ENCODE measurements around the gene CREB5.

DNA sequence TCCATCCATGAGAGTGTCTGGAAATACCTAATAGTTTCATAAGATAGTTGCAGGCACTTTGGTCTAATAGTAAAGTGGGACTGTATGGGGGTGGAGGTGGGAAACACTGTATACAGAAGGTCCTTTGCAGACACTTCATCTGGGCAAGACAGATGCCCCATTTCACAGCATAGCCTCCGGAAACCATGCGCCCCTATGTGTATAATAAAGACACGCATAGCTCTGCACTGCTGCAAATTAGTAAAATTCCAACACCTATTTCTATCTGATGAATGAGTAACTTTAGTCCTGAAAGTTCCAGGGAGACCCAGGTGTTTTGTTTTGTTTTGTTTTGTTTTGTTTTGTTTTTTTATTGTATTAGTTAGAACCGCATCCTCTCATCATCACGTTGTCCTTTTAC, 187.1 kb downstream of the CREB5 start:
- TF ChIP-seq TAF1 (IDR thresholded peaks at IDR 0.05; ENCODE audit: borderline replicate concordance, low read depth, low read length) (no peak), POLR2A (IDR thresholded peaks at IDR 0.05; ENCODE audit: low read depth, low read length) (no peak), POLR2AphosphoS5 (IDR thresholded peaks at IDR 0.05; ENCODE audit: low read depth, low read length) (no peak)

All from GM12892 (cell line).